Transverse colon (tissue), 3 donors: ENCODE results near the gene GPR6.

Experiments used
- CTCF ChIP-seq, 5 experiments: fragments of 200-600 bp in 3 of 5; fragments of 450-650 bp in 2 of 5; sonication (generic) in 3 of 5; IDR thresholded peaks; 1 replicate in 2 of 5; 2 replicates in 3 of 5; pipeline ENCODE4 v1.5.1; 2016 to 2017; ENCODE audit warnings: antibody characterized with exemption in 5 of 5, inconsistent platforms in 3 of 5, mild to moderate bottlenecking in 2 of 5, moderate library complexity in 1 of 5
- POLR2A ChIP-seq: fragments of 450-650 bp; IDR thresholded peaks from one replicate; pipeline ENCODE4 v1.6.1; 2016; ENCODE audit warnings: antibody characterized with exemption, mild to moderate bottlenecking, moderate library complexity

GRCh38 chr6:109977791-109978173 lies 329 bp upstream of the GPR6 start:
- TF ChIP-seq POLR2A (no peak), CTCF (IDR thresholded peaks at IDR 0.05) (no peak)
